HL-60 (cell line): Measurements from ENCODE around the gene ZBTB3.

Source experiments
- CTCF ChIP-seq: IDR thresholded peaks from one replicate; pipeline ENCODE4 v1.5.1; 2011; ENCODE audit warnings: low read length, control low read depth, inconsistent platforms; ENCODE audit not compliant: insufficient read depth
- POLR2AphosphoS5 ChIP-seq: IDR thresholded peaks from 2 replicates; pipeline ENCODE4 v1.6.1; 2012; ENCODE audit warnings: low read depth
- REST ChIP-seq: IDR thresholded peaks from 2 replicates; pipeline ENCODE4 v1.6.1; 2012; ENCODE audit warnings: low read depth; ENCODE audit not compliant: insufficient replicate concordance

- TF ChIP-seq CTCF (no peak), POLR2AphosphoS5 (peak; percentile 46), REST (no peak)
Observed at GRCh38 chr11:62771144-62772021, 17.4 kb upstream of the ZBTB3 start, which contains the start of gene TAF6L.
